ENCODE data around the gene TMEM94.
"Not testable (repeated sequence)": the region's sequence is repeated elsewhere in the genome, so short reads cannot be mapped to it uniquely, and the experiment has no call there.

TMEM94 gene

DNA sequence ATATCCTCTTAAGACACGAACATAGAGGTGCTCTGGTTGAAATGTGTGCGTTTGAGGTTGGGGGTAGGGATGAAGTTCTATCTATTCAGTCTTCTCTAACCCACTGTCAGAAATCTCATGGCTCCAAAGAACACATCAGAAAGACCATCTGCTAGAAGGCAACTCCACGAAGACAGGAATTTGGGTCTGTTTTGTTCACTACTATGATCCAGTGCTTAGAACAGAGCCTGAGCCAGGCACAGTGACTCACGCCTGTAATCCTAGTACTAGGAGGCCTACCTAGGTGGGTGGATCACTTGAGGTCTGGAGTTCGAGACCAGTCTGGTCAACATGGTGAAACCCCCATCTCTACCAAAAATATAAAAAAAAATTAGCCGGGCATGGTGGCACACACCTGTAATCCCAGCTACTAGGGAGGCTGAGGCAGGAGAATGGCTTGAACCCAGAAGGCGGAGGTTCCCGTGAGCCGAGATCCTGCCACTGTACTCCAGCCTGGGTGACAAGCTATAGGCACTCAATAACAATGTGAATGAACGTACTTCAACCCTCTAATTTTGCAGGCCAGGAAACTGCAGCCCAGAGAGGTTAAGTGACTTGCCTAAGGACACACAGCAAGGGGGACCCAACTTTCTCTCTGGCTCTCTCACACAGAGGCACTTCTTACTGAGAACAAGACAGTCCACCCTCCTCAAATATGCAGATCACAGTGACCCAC, 56.6 kb downstream of the TMEM94 start:
- no peak for DNase-seq

- no peak for DNase-seq
Measured at GRCh38 chr17:75513641-75514000, 57.2 kb downstream of the TMEM94 start.

- no peak for DNase-seq
Measured at GRCh38 chr17:75514299-75514918, 58.0 kb downstream of the TMEM94 start.

DNA sequence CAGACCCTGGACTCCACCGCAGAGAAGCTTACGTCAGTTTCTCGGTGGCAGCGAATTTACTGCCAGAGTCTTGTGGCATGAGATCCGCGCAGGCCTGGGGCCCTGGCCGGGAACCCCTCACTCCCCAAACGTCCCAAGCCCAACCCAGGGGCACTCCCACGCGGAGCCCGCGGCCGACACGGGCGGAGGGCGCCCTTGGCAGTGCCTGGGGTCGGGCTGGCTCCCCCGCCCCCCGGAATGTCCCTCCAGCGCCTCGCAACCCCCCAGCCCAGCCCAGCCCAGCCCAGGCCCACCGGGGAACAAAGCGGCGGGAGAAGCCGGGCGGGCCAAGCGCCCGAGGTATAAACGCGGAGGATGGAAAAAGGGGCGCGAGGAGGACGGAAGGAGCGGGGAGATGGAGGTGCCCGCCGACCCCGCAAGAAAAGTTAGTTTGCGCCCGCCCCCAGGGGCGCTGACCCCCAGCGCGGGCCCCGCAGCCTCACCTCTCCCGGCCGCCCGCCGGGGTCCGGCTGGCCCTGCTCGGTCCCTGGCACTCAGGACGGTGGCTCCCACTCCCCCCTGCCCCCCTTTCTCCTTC, 58.6 kb downstream of the TMEM94 start:
- no peak for DNase-seq

GRCh38 chr17:75515496-75516254, 59.2 kb downstream of the TMEM94 start, which contains the start of gene CASKIN2:
Gene CASKIN2, minus strand, starts transcription at chr17:75515537. Its CDS starts 1,733 bp downstream, at chr17:75513804.
- DNase-seq: peak; percentile 75

DNA sequence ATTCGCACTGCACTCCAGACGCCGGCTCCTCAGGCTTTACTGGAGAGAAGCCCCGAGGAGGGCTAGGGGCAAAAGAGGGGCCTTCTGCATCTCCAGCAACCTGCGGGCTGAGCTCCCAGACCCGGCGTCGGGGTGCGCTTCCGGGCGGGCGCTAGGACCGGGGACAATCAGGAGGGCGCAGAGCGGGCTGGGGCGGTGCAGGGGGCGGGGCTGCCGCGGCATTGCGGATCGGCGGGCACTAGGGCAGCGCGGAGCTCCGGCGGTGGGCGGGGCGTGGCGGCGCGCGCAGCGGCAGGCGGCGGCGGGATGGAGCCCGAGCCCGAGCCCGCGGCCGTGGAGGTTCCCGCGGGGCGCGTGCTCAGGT, 59.8 kb downstream of the TMEM94 start, which contains the start of gene TSEN54:
TSS of gene TSEN54 (plus strand) at position 274 of the 364 bp plus-strand sequence. CDS start at position 307, 33 bp downstream.
- peak; percentile 93 for DNase-seq

DNA sequence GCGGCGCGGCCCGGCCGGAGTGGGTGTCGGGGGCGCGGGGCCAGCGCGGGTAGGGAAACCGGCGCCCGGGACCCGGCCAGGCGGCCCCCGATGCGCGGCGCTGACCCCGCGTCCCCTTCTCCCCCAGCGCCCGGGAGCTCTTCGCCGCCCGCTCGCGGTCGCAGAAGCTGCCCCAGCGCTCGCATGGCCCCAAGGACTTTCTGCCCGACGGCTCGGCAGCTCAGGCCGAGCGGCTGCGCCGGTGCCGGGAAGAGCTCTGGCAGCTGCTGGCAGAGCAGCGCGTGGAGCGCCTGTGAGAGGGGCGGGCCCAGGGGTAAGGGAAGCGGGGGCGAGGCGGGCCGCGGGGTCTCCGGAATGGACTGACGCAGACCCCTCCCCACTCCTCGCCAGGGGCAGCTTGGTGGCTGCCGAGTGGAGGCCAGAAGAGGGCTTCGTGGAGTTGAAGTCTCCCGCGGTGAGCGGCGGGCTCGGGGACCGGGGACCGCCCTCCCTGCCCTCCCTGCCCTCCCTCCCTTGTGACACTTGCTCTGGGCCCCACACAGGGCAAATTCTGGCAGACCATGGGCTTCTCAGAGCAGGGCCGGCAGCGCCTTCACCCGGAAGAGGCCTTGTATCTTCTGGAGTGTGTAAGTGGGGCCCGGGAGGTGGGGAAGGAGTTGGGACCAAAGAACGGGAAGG, 60.3 kb downstream of the TMEM94 start:
- peak; percentile 4 for DNase-seq

DNA sequence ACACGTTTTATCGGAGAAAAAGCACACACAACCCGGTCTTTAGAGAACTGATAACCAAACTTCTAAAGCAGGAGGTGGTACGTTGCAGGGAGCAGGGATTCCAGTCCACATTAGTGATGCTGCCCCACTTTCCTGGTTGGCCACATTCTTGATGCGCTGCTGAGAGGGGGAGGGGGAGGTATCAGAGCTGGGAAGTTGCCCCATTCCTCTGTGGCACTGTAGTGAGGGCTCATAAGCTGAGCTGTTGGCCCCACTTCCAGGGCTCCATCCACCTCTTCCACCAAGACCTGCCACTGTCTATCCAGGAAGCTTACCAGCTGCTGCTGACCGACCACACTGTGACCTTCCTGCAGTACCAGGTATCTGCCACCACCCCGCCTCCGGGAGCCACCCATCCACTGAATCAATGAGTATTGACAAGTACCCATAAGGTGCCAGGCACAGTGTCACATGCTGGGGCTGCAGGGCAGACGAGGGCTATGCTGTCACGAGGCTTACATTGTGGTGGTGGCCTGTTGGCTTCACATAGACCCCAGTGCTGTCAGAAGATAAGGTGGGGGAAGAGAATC, 60.9 kb downstream of the TMEM94 start:
- no peak for DNase-seq

DNA sequence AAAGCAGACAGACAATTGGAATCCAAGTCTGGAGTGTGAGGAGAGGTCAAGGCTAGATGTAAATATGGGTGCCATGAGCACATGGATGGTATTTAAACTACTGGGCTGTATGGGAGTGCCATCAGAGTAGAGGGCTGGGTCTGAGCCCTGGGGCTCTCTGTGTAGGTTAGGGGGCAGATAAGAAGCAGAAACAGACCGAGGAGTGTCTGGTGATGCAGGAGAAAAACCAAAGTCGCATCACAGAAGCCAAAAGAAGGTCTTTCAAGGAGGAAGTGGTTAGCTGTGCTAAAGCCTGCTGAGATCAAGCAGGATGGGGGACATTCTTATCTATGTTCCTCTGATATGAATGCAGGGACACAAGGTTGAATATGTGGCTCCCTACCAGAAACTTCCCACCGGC, 61.8 kb downstream of the TMEM94 start:
- peak; percentile 59 for DNase-seq

- DNase-seq: no peak
Measured at GRCh38 chr17:75518983-75519537, 62.6 kb downstream of the TMEM94 start.

GRCh38 chr17:75520413-75520812, 64.0 kb downstream of the TMEM94 start:
- DNase-seq: not testable (repeated sequence)

- no peak for DNase-seq
Measured at GRCh38 chr17:75521290-75521689, 64.9 kb downstream of the TMEM94 start.

DNA sequence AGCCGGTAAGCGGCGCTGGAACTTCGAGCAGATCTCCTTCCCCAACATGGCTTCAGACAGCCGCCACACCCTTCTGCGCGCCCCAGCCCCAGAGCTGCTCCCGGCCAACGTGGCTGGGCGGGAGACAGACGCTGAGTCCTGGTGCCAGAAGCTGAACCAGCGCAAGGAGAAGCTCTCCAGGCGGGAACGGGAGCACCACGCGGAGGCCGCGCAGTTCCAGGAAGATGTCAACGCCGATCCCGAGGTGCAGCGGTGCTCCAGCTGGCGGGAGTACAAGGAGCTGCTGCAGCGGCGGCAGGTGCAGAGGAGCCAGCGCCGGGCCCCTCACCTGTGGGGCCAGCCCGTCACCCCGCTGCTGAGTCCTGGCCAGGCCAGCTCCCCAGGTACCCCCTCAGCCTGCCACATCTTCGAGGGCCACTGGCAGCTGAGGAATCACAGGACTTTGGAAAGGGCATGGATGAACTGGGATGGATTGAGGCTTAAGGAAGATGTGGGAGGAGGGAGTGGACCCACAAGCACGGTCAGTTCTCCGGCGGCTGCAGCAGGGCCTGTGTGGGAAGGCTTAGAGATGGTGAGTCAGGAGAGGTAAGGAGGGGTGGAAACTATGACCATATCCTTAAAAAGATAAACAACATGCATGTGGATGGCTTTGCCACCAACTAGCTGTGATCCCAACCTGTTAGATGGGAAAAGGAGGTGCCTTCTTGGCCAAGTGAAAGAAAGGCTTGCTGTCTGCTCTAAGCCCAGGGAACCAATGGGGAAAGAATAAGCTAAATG, 65.7 kb downstream of the TMEM94 start:
- DNase-seq: no peak

- DNase-seq: no peak
Measured at GRCh38 chr17:75523647-75524046, 67.2 kb downstream of the TMEM94 start.

DNA sequence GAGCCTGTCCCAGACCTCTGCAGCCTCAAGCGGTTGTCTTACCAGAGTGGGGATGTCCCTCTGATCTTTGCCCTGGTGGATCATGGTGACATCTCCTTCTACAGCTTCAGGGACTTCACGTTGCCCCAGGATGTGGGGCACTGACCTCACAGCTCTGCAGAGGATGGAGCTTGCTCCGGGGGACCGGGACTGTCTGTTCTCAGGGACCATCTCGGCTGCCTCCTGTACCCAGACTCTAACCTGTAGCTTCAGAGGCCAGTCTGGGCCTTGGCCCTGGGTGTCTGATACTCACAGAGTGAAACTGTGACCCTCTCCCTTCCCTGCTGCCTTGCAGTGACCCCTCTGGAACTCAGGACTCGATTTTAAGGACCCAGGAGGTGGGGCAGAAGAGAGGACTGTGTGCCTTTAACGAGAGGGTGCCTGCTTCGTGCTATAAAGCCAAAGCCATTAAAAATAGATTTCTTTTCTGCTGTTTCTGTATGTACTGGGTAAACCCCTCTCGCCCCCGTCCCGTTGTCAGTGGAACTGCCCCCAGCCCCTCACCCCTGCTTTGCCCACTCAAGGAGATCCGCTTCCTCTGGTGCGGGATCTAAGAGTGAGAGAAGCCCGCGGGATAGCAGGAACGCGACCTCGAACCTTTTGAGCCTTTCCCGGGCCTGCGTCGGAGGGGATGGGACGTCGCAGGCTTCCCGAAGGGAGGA, 68.0 kb downstream of the TMEM94 start:
- no peak for DNase-seq

- DNase-seq: peak; percentile 88
Measured at GRCh38 chr17:75524970-75525805, 68.8 kb downstream of the TMEM94 start, which contains the start of gene LLGL2. Gene LLGL2, plus strand, starts transcription at chr17:75525697. Its CDS starts 17,730 bp downstream, at chr17:75543427.

GRCh38 chr17:75525806-75526554, 69.5 kb downstream of the TMEM94 start:
- DNase-seq: no peak

- DNase-seq: no peak
Measured at GRCh38 chr17:75526555-75527270, 70.3 kb downstream of the TMEM94 start.
